Measurements from ENCODE around the gene ICAM4.

Gene ICAM4

GRCh38 chr19:10321874-10322835 lies 35.4 kb downstream of the ICAM4 start:
- no peak overlapping the region for H3K4me3 ChIP-seq (ENCODE audit: low read depth, low read length)
- DNase-seq (ENCODE audit: low read depth, low spot score) = no peak
- in situ Hi-C loops (cut with HindIII; ENCODE audit: low sequenced_read_pairs) = no loop called here
- TF ChIP-seq CTCF (IDR thresholded peaks at IDR 0.05; ENCODE audit: low read depth, low read length) = no peak

- no peak for TF ChIP-seq CTCF (IDR thresholded peaks at IDR 0.05; ENCODE audit: low read depth, low read length)
- no peak for DNase-seq (ENCODE audit: low read depth, low spot score)
- in situ Hi-C loops (cut with HindIII; ENCODE audit: low sequenced_read_pairs) = no loop called here
Measured at GRCh38 chr19:10325732-10326131, 39.0 kb downstream of the ICAM4 start.

GRCh38 chr19:10327793-10328192 lies 41.0 kb downstream of the ICAM4 start:
- DNase-seq (ENCODE audit: low read depth, low spot score) = no peak
- TF ChIP-seq CTCF (IDR thresholded peaks at IDR 0.05; ENCODE audit: low read depth, low read length) = no peak
- no peak overlapping the region for H3K4me3 ChIP-seq (ENCODE audit: low read depth, low read length)
- in situ Hi-C loops (cut with HindIII; ENCODE audit: low sequenced_read_pairs) = no loop called here

More at GRCh38 chr19:10325732-10326131, 39.0 kb downstream of the ICAM4 start:
- H3K4me3 ChIP-seq (ENCODE audit: low read depth, low read length) = no peak overlapping the region

- no peak for TF ChIP-seq CTCF (IDR thresholded peaks at IDR 0.05; ENCODE audit: low read depth, low read length)
- no peak overlapping the region for H3K4me3 ChIP-seq (ENCODE audit: low read depth, low read length)
- DNase-seq (ENCODE audit: low read depth, low spot score) = no peak
- in situ Hi-C loops (cut with HindIII; ENCODE audit: low sequenced_read_pairs) = no loop called here
Measured at GRCh38 chr19:10328558-10329429, 42.0 kb downstream of the ICAM4 start.

GRCh38 chr19:10329555-10329954 lies 42.8 kb downstream of the ICAM4 start:
- H3K4me3 ChIP-seq (ENCODE audit: low read depth, low read length) = no peak overlapping the region
- DNase-seq (ENCODE audit: low read depth, low spot score) = no peak
- in situ Hi-C loops (cut with HindIII; ENCODE audit: low sequenced_read_pairs) = no loop called here
- TF ChIP-seq CTCF (IDR thresholded peaks at IDR 0.05; ENCODE audit: low read depth, low read length) = no peak

GRCh38 chr19:10332158-10332964 lies 45.6 kb downstream of the ICAM4 start:
- in situ Hi-C loops (cut with HindIII; ENCODE audit: low sequenced_read_pairs) = no loop called here
- H3K4me3 ChIP-seq (ENCODE audit: low read depth, low read length) = peak overlapping the region; percentile 92
- DNase-seq (ENCODE audit: low read depth, low spot score) = no peak
- no peak for TF ChIP-seq CTCF (IDR thresholded peaks at IDR 0.05; ENCODE audit: low read depth, low read length)

Measured in astrocyte of the spinal cord (primary cell).